GM12873 (cell line): ENCODE results near the gene PLEKHA7.

ENCODE experiments used
- TF ChIP-seq, protein P1 (sequence below): IDR thresholded peaks from 2 replicates; pipeline ENCODE4 v1.5.1; 2012; ENCODE audit warnings: low read depth, mild to moderate bottlenecking, moderate library complexity, low read length, control low read depth; ENCODE audit not compliant: insufficient read depth; ENCODE audit errors: missing control alignments

Gene PLEKHA7

DNA sequence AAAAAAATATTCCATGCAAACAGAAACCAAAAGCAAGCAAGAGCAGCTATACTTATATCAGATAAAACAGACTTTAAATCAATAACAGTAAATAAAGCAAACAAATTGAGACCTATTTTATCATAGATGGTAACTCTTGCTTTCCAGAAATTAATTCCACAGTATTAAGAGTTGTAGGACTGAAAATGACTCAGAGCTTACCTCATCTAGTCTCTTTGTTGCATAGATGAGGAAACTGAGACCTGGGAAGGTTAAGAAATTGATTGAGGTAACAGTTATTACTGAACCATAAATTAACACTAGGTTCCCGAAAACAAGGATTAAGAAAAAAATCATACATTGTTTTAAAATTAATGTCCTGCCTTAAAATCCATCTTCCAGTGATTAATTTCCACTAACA is 123.8 kb downstream of the PLEKHA7 start:
- TF ChIP-seq, protein P1, sequence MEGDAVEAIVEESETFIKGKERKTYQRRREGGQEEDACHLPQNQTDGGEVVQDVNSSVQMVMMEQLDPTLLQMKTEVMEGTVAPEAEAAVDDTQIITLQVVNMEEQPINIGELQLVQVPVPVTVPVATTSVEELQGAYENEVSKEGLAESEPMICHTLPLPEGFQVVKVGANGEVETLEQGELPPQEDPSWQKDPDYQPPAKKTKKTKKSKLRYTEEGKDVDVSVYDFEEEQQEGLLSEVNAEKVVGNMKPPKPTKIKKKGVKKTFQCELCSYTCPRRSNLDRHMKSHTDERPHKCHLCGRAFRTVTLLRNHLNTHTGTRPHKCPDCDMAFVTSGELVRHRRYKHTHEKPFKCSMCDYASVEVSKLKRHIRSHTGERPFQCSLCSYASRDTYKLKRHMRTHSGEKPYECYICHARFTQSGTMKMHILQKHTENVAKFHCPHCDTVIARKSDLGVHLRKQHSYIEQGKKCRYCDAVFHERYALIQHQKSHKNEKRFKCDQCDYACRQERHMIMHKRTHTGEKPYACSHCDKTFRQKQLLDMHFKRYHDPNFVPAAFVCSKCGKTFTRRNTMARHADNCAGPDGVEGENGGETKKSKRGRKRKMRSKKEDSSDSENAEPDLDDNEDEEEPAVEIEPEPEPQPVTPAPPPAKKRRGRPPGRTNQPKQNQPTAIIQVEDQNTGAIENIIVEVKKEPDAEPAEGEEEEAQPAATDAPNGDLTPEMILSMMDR, result no peak

DNA sequence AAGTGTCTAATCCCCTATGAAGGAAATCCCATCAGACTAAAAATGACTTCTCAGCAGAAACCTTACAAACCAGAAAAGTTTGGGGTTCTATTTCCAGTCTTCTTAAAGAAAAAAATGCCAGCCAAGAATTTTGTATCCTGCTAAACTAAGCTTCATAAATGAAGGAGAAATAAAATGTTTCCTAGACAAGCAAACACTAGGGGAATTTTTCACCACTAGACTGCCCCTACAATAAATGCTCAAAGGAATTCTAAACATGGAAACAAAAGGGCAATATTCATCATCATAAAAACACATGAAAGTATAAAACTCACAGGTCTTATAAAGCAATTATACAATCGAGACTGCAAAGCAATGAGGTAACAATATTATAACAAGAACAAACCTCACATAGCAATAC is 124.3 kb downstream of the PLEKHA7 start:
- TF ChIP-seq, protein P1, result no peak

DNA sequence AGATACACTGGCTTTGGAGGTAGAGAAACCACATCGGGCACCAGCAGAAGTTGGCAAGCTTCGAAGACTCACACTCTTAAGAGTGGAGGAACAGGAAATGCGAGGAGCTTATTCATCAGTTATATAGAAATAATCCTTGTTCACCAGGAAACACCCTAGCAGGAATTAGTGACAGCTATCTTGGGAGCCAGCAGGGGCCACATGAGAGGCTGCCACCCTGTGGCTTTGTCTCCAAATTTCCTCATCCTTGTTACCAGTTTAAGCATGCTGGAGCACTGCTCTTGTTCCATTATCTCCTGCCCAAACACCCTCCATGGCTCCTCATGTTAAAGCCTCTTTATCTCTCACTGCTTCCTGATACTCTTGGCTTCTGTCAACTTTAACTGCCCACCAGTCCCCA is 131.0 kb downstream of the PLEKHA7 start:
- TF ChIP-seq, protein P1, result peak; percentile 7

DNA sequence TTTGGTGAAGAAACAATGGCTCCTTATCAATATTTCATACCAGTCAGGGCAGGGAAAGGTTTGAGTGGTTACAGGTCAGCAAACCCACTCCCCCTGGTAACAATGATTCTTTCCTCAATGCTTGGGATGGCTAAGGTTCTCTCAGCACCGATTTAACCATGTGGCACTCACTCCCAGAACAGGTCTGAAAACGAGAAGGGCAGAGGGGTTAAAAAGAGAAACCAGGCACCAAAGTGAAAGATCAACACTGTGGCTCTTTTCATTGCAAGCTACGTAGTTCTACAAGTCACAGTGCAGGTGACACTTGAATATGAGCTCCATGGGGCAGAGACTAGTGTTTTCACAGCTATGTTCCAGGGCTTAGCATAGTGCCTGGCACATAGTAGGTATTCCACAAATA is 132.4 kb downstream of the PLEKHA7 start:
- TF ChIP-seq, protein P1, result no peak

DNA sequence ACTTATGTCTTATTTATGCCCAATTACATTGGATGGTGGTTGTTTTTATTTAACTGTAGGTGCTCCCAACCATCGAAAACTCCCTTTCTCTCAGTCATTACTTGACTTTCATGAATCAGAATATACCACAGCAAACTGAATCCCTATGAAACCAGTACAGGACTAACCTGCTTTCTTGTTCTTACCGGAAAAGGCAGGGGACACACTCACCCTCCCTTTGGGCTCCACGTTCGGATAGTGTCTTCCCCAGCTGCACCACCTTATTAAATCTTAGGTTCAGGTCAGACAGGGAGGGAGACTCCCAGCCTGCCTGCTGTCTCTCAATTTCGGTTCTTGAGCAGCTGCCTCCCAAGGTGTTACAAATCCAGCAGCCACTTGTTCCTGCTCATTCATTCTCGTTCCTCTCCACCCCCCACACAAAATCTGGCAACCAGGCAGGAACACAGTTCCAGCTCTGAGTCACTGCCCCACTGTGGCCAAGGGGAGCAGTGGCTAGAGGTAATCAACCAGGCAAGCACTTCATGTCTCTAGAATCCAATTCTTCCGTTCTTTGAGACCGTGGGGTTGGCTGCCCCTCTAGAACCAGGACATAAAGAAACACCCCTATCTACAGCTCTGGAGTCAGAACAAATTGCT is 133.0 kb downstream of the PLEKHA7 start:
- TF ChIP-seq, protein P1, result peak; percentile 24

DNA sequence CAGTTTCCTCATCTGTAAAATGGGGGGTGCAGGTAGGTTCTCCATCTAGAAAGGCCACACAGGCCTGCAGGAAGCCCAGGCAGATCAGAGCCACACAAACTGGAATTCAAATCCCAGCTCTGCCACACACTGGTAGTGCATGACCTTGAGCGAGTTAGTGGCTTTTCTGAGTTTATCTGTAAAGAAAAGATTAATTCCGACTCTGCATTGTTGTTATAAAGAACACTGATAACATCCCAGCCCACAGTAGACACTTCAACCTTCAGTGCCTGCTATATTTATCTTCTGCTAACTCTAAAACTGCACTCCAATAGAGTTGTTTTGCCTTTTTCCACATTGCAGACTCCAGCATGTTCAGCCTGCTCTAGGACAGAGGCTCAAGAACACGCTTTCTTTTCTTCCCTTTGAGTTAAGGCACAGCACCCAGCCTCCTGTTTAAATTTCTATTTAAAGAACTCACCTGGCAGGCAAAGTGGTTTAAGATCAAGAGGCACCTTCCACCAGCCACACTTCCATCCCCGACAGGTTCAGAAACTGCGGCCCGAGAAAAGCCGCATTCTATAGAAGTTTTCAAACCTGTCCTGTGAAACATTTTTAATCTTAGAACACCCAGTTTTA is 133.9 kb downstream of the PLEKHA7 start:
- TF ChIP-seq, protein P1, result no peak

DNA sequence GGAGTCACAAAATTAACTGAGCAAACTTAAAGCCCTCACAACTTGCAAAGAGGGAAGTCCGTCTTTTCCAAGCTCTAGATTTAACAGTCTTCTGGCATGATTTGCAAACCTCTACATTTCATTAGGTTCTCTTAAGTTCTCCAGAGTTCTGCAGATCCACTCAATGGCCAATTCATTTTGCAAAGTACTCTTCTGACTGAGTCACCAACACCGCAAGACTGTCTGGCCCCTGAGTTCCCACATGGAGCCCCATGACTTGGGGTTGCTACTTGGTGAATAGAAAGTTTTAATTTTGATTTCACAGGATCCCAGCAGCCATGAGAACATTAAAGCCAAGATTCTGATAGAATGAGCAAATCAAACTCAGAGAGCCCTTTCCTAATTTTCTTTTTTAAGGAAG is 134.5 kb downstream of the PLEKHA7 start:
- TF ChIP-seq, protein P1, result no peak
